HCT116 (cell line): ENCODE measurements around the gene ACSL6. TPM values are rescaled to one million over a fixed set of nuclear protein-coding genes. Genes with fewer than 3 reads are reported as not detected.

Experiments used
- ATAC-seq: fragments of 200-7000 bp; cut with Tn5 transposase; 2 replicates; pipeline ENCODE4 v1.9.1; 2020; ENCODE audit warnings: mild to moderate bottlenecking, moderate library complexity
- BruUV-seq: library from RNA; stranded (reverse); fragments of 400-500 nt; replicated peaks from 2 replicates; lab custom pipeline; 2021; lab: Mats Ljungman, UMichigan
- CTCF ChIA-PET: fragments of 300-600 bp; sonication (Branson Sonifier 250); formaldehyde crosslinking; loops from one replicate; lab custom pipeline; 2021; ENCODE audit warnings: antibody characterized with exemption; lab: Charles Lee
- POLR2A ChIA-PET: fragments of 300-600, 350-600 bp; sonication (Branson Sonifier 250); formaldehyde crosslinking; loops from one replicate; lab custom pipeline; 2021; ENCODE audit warnings: antibody characterized with exemption; lab: Charles Lee
- RAD21 ChIA-PET, 2 experiments: fragments of 300-600 bp; sonication (Branson Sonifier 250); formaldehyde crosslinking; loops; one replicate each; lab custom pipeline; 2023; ENCODE audit warnings: low total read pairs in 2 of 2; ENCODE audit not compliant: uncharacterized antibody in 2 of 2, unreplicated experiment in 2 of 2, low non-redundant PET in 1 of 2; lab: Charles Lee
- DNase-seq: peaks from one replicate; pipeline ENCODE4 v3.0.0-alpha.2; 2010; ENCODE audit warnings: low read depth, low spot score
- H2AFZ ChIP-seq: fragments of 200-600 bp; shearing (Covaris generic), sonication (generic); 2 replicates; pipeline ENCODE4 v1.6.1; 2017; ENCODE audit warnings: low read depth, mixed run types, mixed read lengths, antibody characterized with exemption, low read length; ENCODE audit not compliant: poor library complexity, severe bottlenecking
- H3K27ac ChIP-seq: 2 replicates; pipeline ENCODE4 v1.5.1; 2012; ENCODE audit warnings: low read depth, low read length
- H3K27me3 ChIP-seq: fragments of 200-600 bp; sonication (generic); 2 replicates; pipeline ENCODE4 v1.6.1; 2016; ENCODE audit warnings: mixed run types, low read length, mixed read lengths; ENCODE audit not compliant: insufficient read depth
- H3K36me3 ChIP-seq, 2 experiments: fragments of 200-500 bp in 1 of 2; fragments of 200-600 bp in 1 of 2; sonication (Bioruptor generic) in 1 of 2; sonication (generic) in 1 of 2; 2 replicates each; pipeline versions ENCODE4 v1.5.1 to v1.6.1; 2014 to 2016; ENCODE audit warnings: low read length in 2 of 2, inconsistent platforms in 1 of 2, mixed read lengths in 1 of 2, mixed run types in 1 of 2; ENCODE audit not compliant: insufficient read depth in 2 of 2, control insufficient read depth in 1 of 2
- H3K4me1 ChIP-seq, 2 experiments: fragments of 200-600 bp in 1 of 2; sonication (generic) in 1 of 2; 2 replicates each; pipeline versions ENCODE4 v1.5.1 to v1.6.1; 2012 to 2017; ENCODE audit warnings: low read length in 2 of 2, inconsistent platforms in 1 of 2, mild to moderate bottlenecking in 1 of 2, mixed read lengths in 1 of 2, mixed run types in 1 of 2, moderate library complexity in 1 of 2; ENCODE audit not compliant: insufficient read depth in 2 of 2, control insufficient read depth in 1 of 2
- H3K4me2 ChIP-seq: fragments of 200-600 bp; sonication (generic); 2 replicates; pipeline ENCODE4 v1.6.1; 2017; ENCODE audit warnings: mixed run types, low read length, mixed read lengths
- H3K4me3 ChIP-seq, 2 experiments: fragments of 200-600 bp in 1 of 2; sonication (generic) in 1 of 2; replicated peaks in 1 of 2; 2 replicates each; pipeline ENCODE4 v1.5.1; 2011 to 2016; ENCODE audit warnings: low read length in 2 of 2, control low read depth in 1 of 2, low read depth in 1 of 2, mild to moderate bottlenecking in 1 of 2, mixed read lengths in 1 of 2, mixed run types in 1 of 2
- H3K79me2 ChIP-seq: fragments of 200-600 bp; sonication (generic); 2 replicates; pipeline ENCODE4 v1.6.1; 2017; ENCODE audit warnings: mild to moderate bottlenecking, mixed run types, low read length, moderate library complexity, mixed read lengths; ENCODE audit not compliant: insufficient read depth
- H3K9ac ChIP-seq: fragments of 200-600 bp; sonication (generic); 2 replicates; pipeline ENCODE4 v1.6.1; 2016; ENCODE audit warnings: low read length, mixed read lengths
- H3K9me2 ChIP-seq: fragments of 200-600 bp; sonication (generic), shearing (Covaris generic); 2 replicates; pipeline ENCODE4 v1.6.1; 2017; ENCODE audit warnings: mixed run types, mild to moderate bottlenecking, moderate library complexity; ENCODE audit not compliant: insufficient read depth
- H3K9me3 ChIP-seq, 2 experiments: fragments of 200-500 bp in 1 of 2; fragments of 200-600 bp in 1 of 2; sonication (Bioruptor generic) in 1 of 2; sonication (generic) in 1 of 2; 2 replicates each; pipeline ENCODE4 v1.6.1; 2014 to 2017; ENCODE audit warnings: low read length in 2 of 2, mixed read lengths in 2 of 2, inconsistent platforms in 1 of 2, low read depth in 1 of 2, mild to moderate bottlenecking in 1 of 2, mixed run types in 1 of 2, moderate library complexity in 1 of 2; ENCODE audit not compliant: control insufficient read depth in 1 of 2, insufficient read depth in 1 of 2
- H4K20me1 ChIP-seq: fragments of 200-600 bp; sonication (generic), shearing (Covaris generic); 2 replicates; pipeline ENCODE4 v1.6.1; 2017; ENCODE audit warnings: mixed run types, mild to moderate bottlenecking, moderate library complexity; ENCODE audit not compliant: insufficient read depth
- CBX3 ChIP-seq: IDR thresholded peaks from 2 replicates; pipeline ENCODE4 v1.6.1; 2012; ENCODE audit warnings: low read depth
- CEBPB ChIP-seq: IDR thresholded peaks from 2 replicates; pipeline ENCODE4 v1.6.1; 2012; ENCODE audit warnings: low read depth
- EGR1 ChIP-seq: IDR thresholded peaks from 2 replicates; pipeline ENCODE4 v1.6.1; 2012; ENCODE audit warnings: low read depth
- ELF1 ChIP-seq: IDR thresholded peaks from 2 replicates; pipeline ENCODE4 v1.6.1; 2012; ENCODE audit warnings: low read depth, borderline replicate concordance
- EZH2 ChIP-seq: fragments of 200-600 bp; sonication (generic); IDR thresholded peaks from 2 replicates; pipeline ENCODE4 v1.6.1; 2017; ENCODE audit warnings: antibody characterized with exemption, mixed run types
- EZH2phosphoT487 ChIP-seq: fragments of 200-600 bp; IDR thresholded peaks from 2 replicates; pipeline ENCODE4 v1.6.1; 2018; ENCODE audit warnings: antibody characterized with exemption, borderline replicate concordance
- RAD21 ChIP-seq: IDR thresholded peaks from 2 replicates; pipeline ENCODE4 v1.6.1; 2012; ENCODE audit warnings: low read depth, mild to moderate bottlenecking
- SIN3A ChIP-seq: IDR thresholded peaks from 2 replicates; pipeline ENCODE4 v1.6.1; 2012; ENCODE audit warnings: low read depth
- SRF ChIP-seq: IDR thresholded peaks from 2 replicates; pipeline ENCODE4 v1.6.1; 2012; ENCODE audit warnings: low read depth
- TCF7L2 ChIP-seq: IDR thresholded peaks from 2 replicates; pipeline ENCODE4 v1.7.0; 2011; ENCODE audit warnings: borderline replicate concordance, inconsistent platforms; ENCODE audit not compliant: insufficient read depth, insufficient read length; ENCODE audit errors: extremely low read depth
- ZNF274 ChIP-seq: fragments of 200-500 bp; sonication (Bioruptor generic); IDR thresholded peaks from 2 replicates; pipeline ENCODE4 v1.6.1; 2014; ENCODE audit warnings: mild to moderate bottlenecking, low read depth, low read length, inconsistent platforms
- intact Hi-C: fragments of 100-400 bp; cut with micrococcal nuclease; formaldehyde crosslinking; loops from 2 replicates; pipeline ENCODE4 v1.10.0; 2022
- total RNA-seq: library from RNA; stranded (reverse); gene quantifications from one replicate; pipeline ENCODE4 v1.2.1, GENCODE V29; 2021; ENCODE audit not compliant: unreplicated experiment
- TF ChIP-seq, protein P1 (sequence below): IDR thresholded peaks from 2 replicates; pipeline ENCODE4 v1.6.1; 2012; ENCODE audit warnings: low read depth
- TF ChIP-seq, protein P2 (sequence below): IDR thresholded peaks from 2 replicates; pipeline ENCODE4 v1.6.1; 2012

The ACSL6 gene
- total RNA-seq, 1 experiment from 2014 or later, result 2.3 TPM

DNA sequence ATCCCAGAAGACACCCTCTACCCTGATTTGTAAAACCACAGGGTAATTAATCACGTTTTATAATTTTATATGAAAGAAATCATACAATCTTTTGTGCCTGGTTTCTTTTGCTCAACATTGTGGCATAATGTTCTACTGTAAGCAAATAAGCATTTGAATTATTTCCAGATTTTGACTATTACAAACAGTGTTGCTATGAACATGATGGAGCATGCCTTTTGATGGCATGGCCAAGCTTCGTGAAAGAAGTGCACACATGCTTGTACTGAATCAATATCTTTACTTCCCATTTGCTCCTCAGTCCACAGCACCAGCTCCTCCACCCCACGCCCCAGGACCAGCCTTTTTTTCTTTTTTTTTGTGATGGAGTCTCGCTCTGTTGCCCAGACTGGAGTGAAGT, 29.9 kb downstream of the ACSL6 start:
- DNase-seq (no peak), ATAC-seq (no peak)
- H3K9me3 ChIP-seq, result no peaks in the 10 kb centered on the region
- H3K36me3 ChIP-seq, result no peaks in the 10 kb centered on the region
- RAD21 ChIA-PET, result no interaction called here
- no peaks in the 10 kb centered on the region for H3K79me2 ChIP-seq
- H3K27ac ChIP-seq, result no peak overlapping the region
- no peaks in the 10 kb centered on the region for H3K27me3 ChIP-seq
- H2AFZ ChIP-seq, result no peak overlapping the region
- no peak overlapping the region for H3K4me3 ChIP-seq
- no peaks in the 10 kb centered on the region for H3K9me2 ChIP-seq
- POLR2A ChIA-PET, result no interaction called here
- no peak overlapping the region for H3K9ac ChIP-seq
- H3K4me1 ChIP-seq, result no peaks in the 10 kb centered on the region
- BruUV-seq, result no TSS peak
- intact Hi-C loops, result no loop called here
- CTCF ChIA-PET, result no interaction called here
- no peak overlapping the region for H3K4me2 ChIP-seq
- TF ChIP-seq ELF1, result no peak
- no peak for TF ChIP-seq CEBPB
- H4K20me1 ChIP-seq, result no peaks in the 10 kb centered on the region

DNA sequence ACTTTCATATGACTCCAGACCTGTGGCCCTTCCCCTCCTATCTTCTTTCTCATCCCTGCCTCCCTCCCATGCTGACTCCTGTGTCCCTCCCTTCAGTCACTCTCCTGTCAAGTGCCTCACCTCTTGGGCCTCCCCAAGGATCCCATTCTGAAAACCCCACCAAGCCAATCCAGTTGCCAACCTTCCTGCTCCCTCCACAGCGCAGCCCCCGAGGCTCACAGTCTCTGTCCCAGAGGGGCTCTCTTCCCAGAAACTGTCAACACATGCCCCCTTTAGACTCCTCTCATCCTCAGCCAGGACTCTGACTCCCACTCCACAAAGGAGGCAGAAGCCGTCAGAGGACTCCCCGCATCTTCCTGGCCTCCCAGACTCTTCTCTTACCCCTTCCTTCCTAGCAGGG, 30.8 kb downstream of the ACSL6 start:
- no peak overlapping the region for H3K4me3 ChIP-seq
- no peak overlapping the region for H2AFZ ChIP-seq
- H3K4me1 ChIP-seq, result no peaks in the 10 kb centered on the region
- no TSS peak for BruUV-seq
- no peaks in the 10 kb centered on the region for H4K20me1 ChIP-seq
- no peaks in the 10 kb centered on the region for H3K27me3 ChIP-seq
- DNase-seq, result no peak
- TF ChIP-seq EZH2phosphoT487 (no peak), EGR1 (no peak), SIN3A (no peak), CBX3 (no peak), RAD21 (no peak), ZNF274 (no peak), SRF (no peak), CEBPB (no peak), TCF7L2 (no peak), EZH2 (no peak)
- TF ChIP-seq, protein P1, sequence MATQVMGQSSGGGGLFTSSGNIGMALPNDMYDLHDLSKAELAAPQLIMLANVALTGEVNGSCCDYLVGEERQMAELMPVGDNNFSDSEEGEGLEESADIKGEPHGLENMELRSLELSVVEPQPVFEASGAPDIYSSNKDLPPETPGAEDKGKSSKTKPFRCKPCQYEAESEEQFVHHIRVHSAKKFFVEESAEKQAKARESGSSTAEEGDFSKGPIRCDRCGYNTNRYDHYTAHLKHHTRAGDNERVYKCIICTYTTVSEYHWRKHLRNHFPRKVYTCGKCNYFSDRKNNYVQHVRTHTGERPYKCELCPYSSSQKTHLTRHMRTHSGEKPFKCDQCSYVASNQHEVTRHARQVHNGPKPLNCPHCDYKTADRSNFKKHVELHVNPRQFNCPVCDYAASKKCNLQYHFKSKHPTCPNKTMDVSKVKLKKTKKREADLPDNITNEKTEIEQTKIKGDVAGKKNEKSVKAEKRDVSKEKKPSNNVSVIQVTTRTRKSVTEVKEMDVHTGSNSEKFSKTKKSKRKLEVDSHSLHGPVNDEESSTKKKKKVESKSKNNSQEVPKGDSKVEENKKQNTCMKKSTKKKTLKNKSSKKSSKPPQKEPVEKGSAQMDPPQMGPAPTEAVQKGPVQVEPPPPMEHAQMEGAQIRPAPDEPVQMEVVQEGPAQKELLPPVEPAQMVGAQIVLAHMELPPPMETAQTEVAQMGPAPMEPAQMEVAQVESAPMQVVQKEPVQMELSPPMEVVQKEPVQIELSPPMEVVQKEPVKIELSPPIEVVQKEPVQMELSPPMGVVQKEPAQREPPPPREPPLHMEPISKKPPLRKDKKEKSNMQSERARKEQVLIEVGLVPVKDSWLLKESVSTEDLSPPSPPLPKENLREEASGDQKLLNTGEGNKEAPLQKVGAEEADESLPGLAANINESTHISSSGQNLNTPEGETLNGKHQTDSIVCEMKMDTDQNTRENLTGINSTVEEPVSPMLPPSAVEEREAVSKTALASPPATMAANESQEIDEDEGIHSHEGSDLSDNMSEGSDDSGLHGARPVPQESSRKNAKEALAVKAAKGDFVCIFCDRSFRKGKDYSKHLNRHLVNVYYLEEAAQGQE, result no peak
- TF ChIP-seq, protein P2, sequence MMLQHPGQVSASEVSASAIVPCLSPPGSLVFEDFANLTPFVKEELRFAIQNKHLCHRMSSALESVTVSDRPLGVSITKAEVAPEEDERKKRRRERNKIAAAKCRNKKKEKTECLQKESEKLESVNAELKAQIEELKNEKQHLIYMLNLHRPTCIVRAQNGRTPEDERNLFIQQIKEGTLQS, result no peak
- TF ChIP-seq, all 23 proteins: peak for 0
- RAD21 ChIA-PET, result no interaction called here
- Histone ChIP-seq H3K4me2 (no peak overlapping the region), H3K9me2 (no peaks in the 10 kb centered on the region), H3K79me2 (no peaks in the 10 kb centered on the region), H3K9ac (no peak overlapping the region), H3K9me3 (no peaks in the 10 kb centered on the region), H3K36me3 (no peaks in the 10 kb centered on the region), H3K27ac (no peak overlapping the region)
- CTCF ChIA-PET, result no interaction called here
- no peak for ATAC-seq
- intact Hi-C loops, result no loop called here
- POLR2A ChIA-PET, result no interaction called here
